Peyer's patch (tissue), 4 donors: ENCODE results near the gene MAPK8IP1. TPM values are rescaled to one million over a fixed set of nuclear protein-coding genes. Genes with fewer than 3 reads are reported as not detected.
"Not testable (repeated sequence)": the region's sequence is repeated elsewhere in the genome, so short reads cannot be mapped to it uniquely, and the experiment has no call there.

Experiments used
- DNase-seq, 3 donors: peaks; one replicate each; pipeline ENCODE4 v3.0.0-alpha.2; 2017 to 2019
- H3K27ac ChIP-seq, 4 donors: fragments of 200-600 bp; sonication (generic); one replicate each; pipeline ENCODE4 v1.5.1; 2016 to 2019
- H3K27me3 ChIP-seq, 2 donors: fragments of 200-600 bp; sonication (generic); one replicate each; pipeline ENCODE4 v1.5.1; 2019
- H3K36me3 ChIP-seq, 3 donors: fragments of 200-600 bp; sonication (generic); one replicate each; pipeline ENCODE4 v1.5.1; 2016 to 2019
- H3K4me1 ChIP-seq, 4 donors: fragments of 200-600 bp; sonication (generic); one replicate each; pipeline ENCODE4 v1.5.1; 2016 to 2019
- H3K4me3 ChIP-seq, 4 donors: fragments of 200-600 bp; sonication (generic); 1 replicate in 3 of 4; 2 replicates in 1 of 4; pipeline ENCODE4 v1.5.1; 2016 to 2019; ENCODE audit warnings: mild to moderate bottlenecking in 1 of 4
- H3K9me3 ChIP-seq, 4 donors: fragments of 200-600 bp; sonication (generic); one replicate each; pipeline ENCODE4 v1.5.1; 2016 to 2019; ENCODE audit warnings: mild to moderate bottlenecking in 1 of 4
- POLR2A ChIP-seq, 2 donors: fragments of 450-650 bp; IDR thresholded peaks; one replicate each; pipeline ENCODE4 v1.5.1; 2017; ENCODE audit warnings: antibody characterized with exemption in 2 of 2, mild to moderate bottlenecking in 2 of 2, moderate library complexity in 2 of 2
- total RNA-seq, 4 donors: library from RNA; depleted of rRNA; stranded (reverse); fragments of >200 nt; gene quantifications; one replicate each; pipeline ENCODE4 v1.1.0, GENCODE V29; 2016
- TF ChIP-seq, protein P1 (sequence below), 6 experiments: fragments of 450-650 bp in 4 of 6; fragments of 200-600 bp in 2 of 6; sonication (generic) in 1 of 6; IDR thresholded peaks; one replicate each; pipeline ENCODE4 v1.5.1; 2017 to 2019; ENCODE audit warnings: antibody characterized with exemption in 6 of 6, mild to moderate bottlenecking in 3 of 6, moderate library complexity in 1 of 6

MAPK8IP1 gene
- total RNA-seq, 4 donors from 2014 or later = 1.1 to 17.3 (median 3.3) TPM

DNA sequence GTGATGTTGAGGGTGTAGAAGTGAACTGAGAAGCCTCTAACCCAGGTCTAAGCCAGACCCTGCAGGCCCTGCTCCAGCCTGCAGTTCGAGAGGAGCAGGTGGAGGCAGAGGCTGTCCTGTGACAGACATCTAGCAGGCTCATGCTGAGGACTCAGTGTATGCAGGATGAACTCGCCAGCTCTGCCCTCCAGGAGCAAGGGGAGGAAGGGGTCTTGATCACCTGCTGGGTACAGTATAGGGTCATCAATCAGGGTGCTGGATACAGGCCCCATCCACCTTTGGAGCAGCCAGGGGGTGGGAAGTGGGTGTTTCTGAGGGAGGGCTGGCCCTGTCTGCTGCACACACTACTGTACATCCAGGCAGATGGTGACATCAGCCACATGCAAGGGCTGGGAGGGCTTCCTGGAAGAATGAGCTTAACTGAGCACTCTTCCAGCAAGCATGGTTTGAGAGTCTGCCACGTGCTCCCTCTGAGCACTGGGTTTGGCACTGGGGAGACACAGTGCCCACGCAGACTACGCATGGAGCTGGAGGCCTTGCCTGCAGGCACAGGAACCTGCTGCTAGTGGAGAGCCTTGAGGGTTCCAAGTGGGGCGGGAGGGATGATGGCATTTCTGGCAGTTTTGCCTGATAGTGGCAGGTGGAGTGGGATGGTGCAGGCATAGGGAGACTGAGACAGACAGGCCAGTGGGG lies 9.2 kb downstream of the MAPK8IP1 start:
- H3K36me3 ChIP-seq = no peaks in the 10 kb centered on the region
- no peak for DNase-seq
- no peak overlapping the region for H3K27ac ChIP-seq
- no peaks in the 10 kb centered on the region for H3K27me3 ChIP-seq
- TF ChIP-seq POLR2A (IDR thresholded peaks at IDR 0.05) = no peak
- H3K9me3 ChIP-seq = no peaks in the 10 kb centered on the region
- H3K4me3 ChIP-seq = no peak overlapping the region
- H3K4me1 ChIP-seq = peaks cover 0 to 8% (median 7%) of the 10 kb centered on the region in 4 donors

DNA sequence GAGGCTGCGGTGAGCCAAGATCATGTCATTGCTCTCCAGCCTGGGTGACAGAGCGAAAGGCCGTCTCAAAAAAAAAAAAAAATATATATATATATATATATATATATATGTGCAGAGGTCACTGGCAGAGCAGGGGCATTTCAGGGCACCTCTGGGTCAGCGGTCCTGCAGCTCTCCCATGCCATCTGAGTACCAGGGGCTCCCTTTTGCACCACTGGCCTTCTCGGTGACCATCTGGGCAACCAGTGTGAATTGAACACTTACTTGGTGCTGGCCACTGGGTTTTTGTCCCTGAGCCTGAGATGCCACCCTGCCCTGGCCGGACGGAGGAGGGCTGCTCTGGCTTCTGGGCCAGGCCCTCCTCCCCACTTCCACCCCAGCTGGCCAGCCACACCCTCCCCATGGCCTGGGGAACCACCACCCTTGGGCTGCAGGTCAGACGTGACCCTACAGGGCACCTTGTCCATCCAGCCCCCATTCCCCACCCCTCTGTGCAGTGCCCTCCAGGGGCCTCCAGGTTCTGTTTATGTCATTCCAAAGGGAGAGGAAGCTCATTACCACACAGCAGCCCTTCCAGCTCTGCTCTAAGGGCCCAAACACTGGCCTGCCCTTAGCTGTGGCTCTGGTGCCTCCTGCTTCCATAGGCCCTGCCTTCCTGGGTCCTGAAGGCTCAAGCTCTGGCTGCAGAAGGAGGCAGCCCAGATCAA lies 10.3 kb downstream of the MAPK8IP1 start:
- H3K9me3 ChIP-seq = no peaks in the 10 kb centered on the region
- no peak overlapping the region for H3K27ac ChIP-seq
- no peak for TF ChIP-seq POLR2A (IDR thresholded peaks at IDR 0.05)
- TF ChIP-seq, protein P1, sequence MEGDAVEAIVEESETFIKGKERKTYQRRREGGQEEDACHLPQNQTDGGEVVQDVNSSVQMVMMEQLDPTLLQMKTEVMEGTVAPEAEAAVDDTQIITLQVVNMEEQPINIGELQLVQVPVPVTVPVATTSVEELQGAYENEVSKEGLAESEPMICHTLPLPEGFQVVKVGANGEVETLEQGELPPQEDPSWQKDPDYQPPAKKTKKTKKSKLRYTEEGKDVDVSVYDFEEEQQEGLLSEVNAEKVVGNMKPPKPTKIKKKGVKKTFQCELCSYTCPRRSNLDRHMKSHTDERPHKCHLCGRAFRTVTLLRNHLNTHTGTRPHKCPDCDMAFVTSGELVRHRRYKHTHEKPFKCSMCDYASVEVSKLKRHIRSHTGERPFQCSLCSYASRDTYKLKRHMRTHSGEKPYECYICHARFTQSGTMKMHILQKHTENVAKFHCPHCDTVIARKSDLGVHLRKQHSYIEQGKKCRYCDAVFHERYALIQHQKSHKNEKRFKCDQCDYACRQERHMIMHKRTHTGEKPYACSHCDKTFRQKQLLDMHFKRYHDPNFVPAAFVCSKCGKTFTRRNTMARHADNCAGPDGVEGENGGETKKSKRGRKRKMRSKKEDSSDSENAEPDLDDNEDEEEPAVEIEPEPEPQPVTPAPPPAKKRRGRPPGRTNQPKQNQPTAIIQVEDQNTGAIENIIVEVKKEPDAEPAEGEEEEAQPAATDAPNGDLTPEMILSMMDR (IDR thresholded peaks at IDR 0.05) = no peak
- H3K36me3 ChIP-seq = no peaks in the 10 kb centered on the region
- peaks cover 0 to 14% (median 10%) of the 10 kb centered on the region in 4 donors for H3K4me1 ChIP-seq
- DNase-seq = no peak
- no peaks in the 10 kb centered on the region for H3K27me3 ChIP-seq
- no peak overlapping the region for H3K4me3 ChIP-seq

DNA sequence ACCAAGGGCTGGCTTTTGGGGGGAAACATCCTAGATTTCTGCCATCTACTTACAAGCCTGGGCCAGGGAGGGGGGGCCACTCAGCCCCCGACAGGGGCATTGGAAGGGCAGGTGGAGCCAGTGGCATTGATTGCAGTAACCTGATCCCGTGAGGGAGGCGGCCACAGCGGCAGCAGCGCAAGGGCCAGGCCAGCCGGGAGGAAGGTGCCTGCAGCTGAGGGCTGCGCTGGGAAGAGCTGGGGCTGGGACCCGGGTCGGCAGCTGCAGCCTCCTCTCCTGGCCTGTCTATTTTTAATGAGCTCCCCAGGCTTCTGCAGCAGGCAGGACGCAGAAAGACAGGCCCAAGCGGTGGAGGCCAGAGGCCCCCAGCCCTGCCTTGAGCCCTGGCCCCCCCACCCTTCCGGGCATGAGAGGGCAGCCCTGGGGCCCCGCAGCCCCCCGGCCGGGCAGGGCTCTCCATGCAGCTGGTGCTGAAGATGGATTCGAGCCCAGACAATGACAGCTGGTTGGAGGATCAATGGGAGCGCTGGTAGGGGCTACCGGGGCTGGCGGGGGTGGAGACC lies 11.1 kb downstream of the MAPK8IP1 start:
- Histone ChIP-seq H3K9me3 (no peaks in the 10 kb centered on the region), H3K36me3 (no peaks in the 10 kb centered on the region), H3K4me3 (no peak overlapping the region), H3K27ac (no peak overlapping the region), H3K27me3 (no peaks in the 10 kb centered on the region), H3K4me1 (peaks cover 0 to 19% (median 10%) of the 10 kb centered on the region in 4 donors)
- DNase-seq = no peak
- TF ChIP-seq POLR2A (IDR thresholded peaks at IDR 0.05) = no peak

DNA sequence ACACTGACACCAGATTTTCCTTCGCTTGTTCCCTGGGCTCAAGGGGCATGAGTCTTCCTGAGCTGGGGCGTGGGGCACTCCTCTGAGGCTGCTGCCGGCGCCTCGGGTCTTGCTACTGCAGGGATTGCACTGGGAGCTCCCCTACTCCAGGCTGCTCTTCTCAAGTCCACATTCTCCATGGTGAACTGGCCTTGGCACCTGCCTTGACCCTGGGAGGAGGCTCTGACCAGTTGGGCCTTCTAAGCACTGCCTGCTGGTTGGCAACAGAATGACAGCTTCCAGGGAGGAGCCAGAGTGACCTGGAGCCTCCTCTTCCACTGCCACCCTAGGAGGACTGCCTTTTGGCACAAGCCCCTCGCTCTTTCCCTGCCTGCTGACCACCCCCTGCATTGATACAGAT lies 12.1 kb downstream of the MAPK8IP1 start:
- no peaks in the 10 kb centered on the region for H3K27me3 ChIP-seq
- TF ChIP-seq POLR2A (IDR thresholded peaks at IDR 0.05) = no peak
- TF ChIP-seq, protein P1 (IDR thresholded peaks at IDR 0.05) = no peak
- DNase-seq = no peak
- H3K27ac ChIP-seq = no peak overlapping the region
- H3K4me1 ChIP-seq = peaks cover 0 to 19% (median 10%) of the 10 kb centered on the region in 4 donors
- no peaks in the 10 kb centered on the region for H3K9me3 ChIP-seq
- H3K4me3 ChIP-seq = no peak overlapping the region
- no peaks in the 10 kb centered on the region for H3K36me3 ChIP-seq

DNA sequence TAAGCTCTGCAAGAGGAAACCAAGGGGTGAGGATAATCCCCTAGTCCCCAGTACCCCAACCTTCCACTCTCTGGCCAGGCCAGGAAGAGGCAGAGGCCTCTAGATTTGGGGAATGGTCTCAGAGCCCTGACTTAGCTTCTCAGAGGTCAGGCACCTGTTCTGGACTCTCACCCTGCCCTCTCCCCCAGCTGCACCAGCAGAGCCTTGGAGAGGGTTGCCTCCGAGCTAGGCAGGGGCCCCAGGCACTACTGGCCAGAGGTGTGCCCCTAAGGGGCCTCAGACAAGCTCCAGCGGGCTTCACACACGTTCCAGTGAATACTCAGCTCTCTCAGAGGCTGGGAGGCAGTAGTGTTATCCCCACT lies 13.6 kb downstream of the MAPK8IP1 start:
- no peak for TF ChIP-seq POLR2A (IDR thresholded peaks at IDR 0.05)
- H3K36me3 ChIP-seq = no peaks in the 10 kb centered on the region
- H3K4me3 ChIP-seq = peak overlapping the region in 2 of 4 donors; percentile 55 to 60
- no peaks in the 10 kb centered on the region for H3K27me3 ChIP-seq
- peaks cover 0 to 19% (median 10%) of the 10 kb centered on the region in 4 donors for H3K4me1 ChIP-seq
- DNase-seq = no peak
- H3K27ac ChIP-seq = no peak overlapping the region
- H3K9me3 ChIP-seq = no peaks in the 10 kb centered on the region

DNA sequence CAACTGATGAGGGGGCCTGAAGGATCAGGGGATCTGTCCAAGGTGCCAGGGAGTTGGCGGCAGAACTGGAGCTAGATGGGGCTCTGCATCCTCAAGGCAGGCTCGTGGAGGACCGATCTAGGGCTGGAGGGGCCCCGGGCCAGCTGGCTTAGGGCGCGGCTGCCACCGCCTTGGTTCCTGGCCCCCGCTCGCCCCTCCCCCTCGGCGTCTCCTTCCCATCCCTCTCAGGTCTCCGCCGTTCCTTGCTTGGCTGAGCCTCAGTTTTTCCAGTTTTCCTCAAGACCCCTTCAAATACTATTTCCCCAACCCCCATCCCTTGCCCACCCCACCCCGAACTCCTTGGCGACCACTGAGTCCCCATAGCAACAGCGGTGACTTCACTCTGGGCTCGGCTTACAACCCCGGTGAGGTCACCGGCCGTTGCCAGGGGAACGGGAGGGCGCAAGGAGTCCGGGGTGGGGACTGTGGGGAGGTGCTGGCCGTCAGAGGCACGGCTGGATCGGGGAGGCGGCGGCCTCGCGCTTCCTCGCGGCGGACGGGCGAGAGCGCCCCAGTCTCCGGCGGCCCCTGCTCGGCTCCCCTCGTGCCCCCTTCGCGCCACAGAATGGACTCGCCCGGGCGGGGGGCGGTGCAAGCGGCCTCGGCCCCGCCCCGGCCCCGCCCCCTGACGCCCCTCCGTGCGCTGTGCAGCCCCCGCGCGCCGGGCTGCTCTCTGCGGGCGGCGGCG lies 14.2 kb downstream of the MAPK8IP1 start:
- peak; percentile 47 to 84 (median 76) for DNase-seq
- peaks cover 0 to 19% (median 10%) of the 10 kb centered on the region in 4 donors for H3K4me1 ChIP-seq
- peak overlapping the region; percentile 38 to 64 (median 58) for H3K4me3 ChIP-seq
- H3K9me3 ChIP-seq = no peaks in the 10 kb centered on the region
- peak overlapping the region in 3 of 4 donors; percentile 31 to 52 (median 41) for H3K27ac ChIP-seq
- no peaks in the 10 kb centered on the region for H3K27me3 ChIP-seq
- no peak for TF ChIP-seq POLR2A (IDR thresholded peaks at IDR 0.05)
- TF ChIP-seq, protein P1 (IDR thresholded peaks at IDR 0.05) = no peak
- H3K36me3 ChIP-seq = no peaks in the 10 kb centered on the region

DNA sequence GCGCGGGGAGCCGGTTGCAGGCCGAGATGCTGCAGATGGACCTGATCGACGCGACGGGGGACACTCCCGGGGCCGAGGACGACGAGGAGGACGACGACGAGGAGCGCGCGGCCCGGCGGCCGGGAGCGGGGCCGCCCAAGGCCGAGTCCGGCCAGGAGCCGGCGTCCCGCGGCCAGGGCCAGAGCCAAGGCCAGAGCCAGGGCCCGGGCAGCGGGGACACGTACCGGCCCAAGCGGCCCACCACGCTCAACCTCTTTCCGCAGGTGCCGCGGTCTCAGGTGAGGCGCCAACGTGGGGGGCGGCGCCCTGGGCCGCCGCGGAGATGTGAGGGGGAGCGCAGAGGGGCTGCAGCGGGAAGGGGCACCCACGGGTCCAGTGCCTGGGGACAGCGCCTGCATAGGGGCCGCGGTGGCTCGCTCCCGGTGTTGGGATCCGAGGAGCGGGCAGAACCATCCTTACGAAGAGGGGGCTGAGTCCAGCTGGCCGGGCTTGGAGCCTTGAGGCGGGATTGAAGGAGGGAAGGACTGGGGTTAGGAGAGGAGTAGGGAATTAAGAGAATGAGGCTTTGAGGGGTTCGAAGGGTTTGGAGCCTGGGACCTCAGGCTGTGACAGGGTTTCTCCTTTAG lies 14.8 kb downstream of the MAPK8IP1 start:
- H3K27ac ChIP-seq = peak overlapping the region in 1 of 4 donors; percentile 31
- not testable (repeated sequence) for DNase-seq

More for the DNA sequence above, 14.8 kb downstream of the MAPK8IP1 start:
- peak overlapping the region; percentile 38 to 64 (median 58) for H3K4me3 ChIP-seq
- not testable (repeated sequence) for H3K36me3 ChIP-seq, H3K9me3 ChIP-seq, H3K27me3 ChIP-seq
- H3K4me1 ChIP-seq = peaks cover 0 to 23% (median 10%) of the 10 kb centered on the region in 4 donors
